Keratinocyte (primary cell): ENCODE measurements around the gene ASCL4. TPM values are rescaled to one million over a fixed set of nuclear protein-coding genes. Genes with fewer than 3 reads are reported as not detected.

ENCODE experiments used
- DNase-seq: peaks from one replicate; pipeline ENCODE4 v3.0.0-alpha.2; 2011; ENCODE audit warnings: low read depth, missing footprints, low spot score
- FAIRE-seq: peaks from 2 replicates; lab custom pipeline; 2011; peaks lifted over from hg19 to GRCh38; lab: Jason Lieb, UNC
- H2AFZ ChIP-seq: 2 replicates; pipeline ENCODE4 v1.6.0; 2012; ENCODE audit warnings: low read length, control low read depth, inconsistent platforms; ENCODE audit not compliant: control insufficient read depth
- H3K27ac ChIP-seq: 2 replicates; pipeline ENCODE4 v1.5.1; 2011; ENCODE audit warnings: low read length; ENCODE audit not compliant: control insufficient read depth, insufficient read depth
- H3K27me3 ChIP-seq: 3 replicates; pipeline ENCODE4 v1.6.0; 2011; ENCODE audit warnings: low read length; ENCODE audit not compliant: control insufficient read depth, insufficient read depth; ENCODE audit errors: extremely low read depth
- H3K36me3 ChIP-seq, 2 experiments: 2 replicates in 1 of 2; 3 replicates in 1 of 2; pipeline ENCODE4 v1.5.1; 2011; ENCODE audit warnings: low read length in 2 of 2, mild to moderate bottlenecking in 1 of 2; ENCODE audit not compliant: control insufficient read depth in 2 of 2, insufficient read depth in 2 of 2; ENCODE audit errors: extremely low read depth in 1 of 2
- H3K4me1 ChIP-seq: 3 replicates; pipeline ENCODE4 v1.5.1; 2011; ENCODE audit warnings: low read length; ENCODE audit not compliant: control insufficient read depth, insufficient read depth; ENCODE audit errors: extremely low read depth
- H3K4me2 ChIP-seq: 3 replicates; pipeline ENCODE4 v1.6.0; 2011; ENCODE audit warnings: low read depth, low read length; ENCODE audit not compliant: control insufficient read depth, insufficient read depth; ENCODE audit errors: extremely low read depth
- H3K4me3 ChIP-seq, 3 experiments: fragments of 200-600 bp in 1 of 3; sonication (generic) in 1 of 3; 2 replicates in 2 of 3; 3 replicates in 1 of 3; pipeline ENCODE4 v1.5.1; 2011 to 2016; ENCODE audit warnings: low read length in 3 of 3, mild to moderate bottlenecking in 3 of 3, control low read depth in 2 of 3, inconsistent platforms in 1 of 3, low read depth in 1 of 3, mixed read lengths in 1 of 3, mixed run types in 1 of 3, moderate library complexity in 1 of 3; ENCODE audit not compliant: control insufficient read depth in 2 of 3, insufficient read depth in 2 of 3; ENCODE audit errors: extremely low read depth in 1 of 3
- H3K79me2 ChIP-seq: 2 replicates; pipeline ENCODE4 v1.6.0; 2012; ENCODE audit warnings: low read length; ENCODE audit not compliant: control insufficient read depth, insufficient read depth
- H3K9ac ChIP-seq: 3 replicates; pipeline ENCODE4 v1.6.0; 2011; ENCODE audit warnings: low read length; ENCODE audit not compliant: control insufficient read depth, insufficient read depth; ENCODE audit errors: extremely low read depth
- H3K9me1 ChIP-seq: 3 replicates; pipeline ENCODE4 v1.6.0; 2011; ENCODE audit warnings: low read length; ENCODE audit not compliant: control insufficient read depth, insufficient read depth; ENCODE audit errors: extremely low read depth
- H3K9me3 ChIP-seq: 2 replicates; pipeline ENCODE4 v1.5.1; 2012; ENCODE audit warnings: low read depth, low read length; ENCODE audit not compliant: control insufficient read depth
- H4K20me1 ChIP-seq: 3 replicates; pipeline ENCODE4 v1.6.0; 2011; ENCODE audit warnings: low read length; ENCODE audit not compliant: control insufficient read depth, insufficient read depth; ENCODE audit errors: extremely low read depth
- CTCF ChIP-seq, 3 experiments: IDR thresholded peaks in 1 of 3; conservative IDR thresholded peaks in 1 of 3; optimal IDR thresholded peaks in 1 of 3; 2 replicates in 2 of 3; 3 replicates in 1 of 3; pipeline versions ENCODE3 to v1.5.1; 2011; ENCODE audit warnings: low read length in 3 of 3, mild to moderate bottlenecking in 3 of 3, moderate library complexity in 2 of 3, control low read depth in 1 of 3, inconsistent platforms in 1 of 3; ENCODE audit not compliant: insufficient read depth in 2 of 3; ENCODE audit errors: extremely low read depth in 1 of 3
- EZH2 ChIP-seq: IDR thresholded peaks from one replicate; pipeline ENCODE4 v1.6.1; 2012; ENCODE audit warnings: inconsistent platforms, mild to moderate bottlenecking, low read length, moderate library complexity
- dilution Hi-C: fragments of 300-500 bp; cut with MboI; formaldehyde crosslinking; loops from one replicate; pipeline ENCODE4 v1.7.0; 2020; ENCODE audit warnings: low sequenced_read_pairs; ENCODE audit not compliant: extremely low pct_ligation_motif_present
- polyA plus RNA-seq, 5 experiments: library from polyadenylated mRNA; depleted of rRNA in 3 of 5; stranded (reverse) in 3 of 5; stranded (forward) in 1 of 5; unstranded in 1 of 5; fragments of >200 nt; gene quantifications; 1 replicate in 1 of 5; 2 replicates in 3 of 5; 3 replicates in 1 of 5; pipeline versions ENCODE4 v1.2.1 to v1.2.3, GENCODE V29; 2011 to 2012; ENCODE audit warnings: missing spikeins in 2 of 5, low read depth in 1 of 5, low replicate concordance in 1 of 5

ASCL4 gene
- polyA plus RNA-seq, 1 donor (not counting 4 experiments of a cell fraction or from before 2014, with no cell fraction given) = not detected

- Histone ChIP-seq H3K4me1 (peaks cover 12% of the 10 kb centered on the region), H3K9me1 (no peaks in the 10 kb centered on the region), H3K4me2 (peak within 1 kb of the TSS; percentile 86), H3K27ac (peak within 1 kb of the TSS; percentile 89), H3K36me3 (peaks cover 11 to 17% of the 10 kb centered on the region in 2 experiments), H4K20me1 (no peaks in the 10 kb centered on the region), H3K79me2 (peaks cover 43% of the 10 kb centered on the region), H3K4me3 (peak within 1 kb of the TSS; percentile 80 to 97 (median 90)), H3K27me3 (no peaks in the 10 kb centered on the region), H2AFZ (peak within 1 kb of the TSS; percentile 98), H3K9ac (peak within 1 kb of the TSS; percentile 88), H3K9me3 (no peaks in the 10 kb centered on the region)
- FAIRE-seq (no peak), DNase-seq (peak; percentile 40)
- dilution Hi-C loops = no loop called here
- TF ChIP-seq CTCF (optimal IDR thresholded peaks at IDR 0.05 in 1 of 3, IDR thresholded peaks at IDR 0.05 in 1 of 3, conservative IDR thresholded peaks at IDR 0.05 in 1 of 3; ENCODE audit: extremely low read depth in 1 of 3, insufficient read depth in 2 of 3, low read length in 3 of 3) = peak in 2 of 3 experiments; percentile 29 to 71
- TF ChIP-seq EZH2 = no peak
Measured at GRCh38 chr12:107760809-107761501, 13.5 kb upstream of the ASCL4 start, which contains the start of gene PRDM4. Gene PRDM4 (minus strand): TSS chr12:107761137. CDS start chr12:107760515, 622 bp downstream.

GRCh38 chr12:107761502-107761904, 13.0 kb upstream of the ASCL4 start:
- Histone ChIP-seq H2AFZ (peak overlapping the region; percentile 98), H3K27ac (no peak overlapping the region), H3K4me3 (peak overlapping the region; percentile 47 to 80 (median 67)), H4K20me1 (no peaks in the 10 kb centered on the region), H3K4me2 (peak overlapping the region; percentile 65), H3K36me3 (peaks cover 6 to 12% of the 10 kb centered on the region in 2 experiments), H3K79me2 (peaks cover 39% of the 10 kb centered on the region), H3K4me1 (peaks cover 12% of the 10 kb centered on the region), H3K9ac (peak overlapping the region; percentile 65), H3K9me1 (no peaks in the 10 kb centered on the region), H3K27me3 (no peaks in the 10 kb centered on the region), H3K9me3 (no peaks in the 10 kb centered on the region)
- dilution Hi-C loops = no loop called here
- TF ChIP-seq CTCF (optimal IDR thresholded peaks at IDR 0.05 in 1 of 3, IDR thresholded peaks at IDR 0.05 in 1 of 3, conservative IDR thresholded peaks at IDR 0.05 in 1 of 3; ENCODE audit: extremely low read depth in 1 of 3, insufficient read depth in 2 of 3, low read length in 3 of 3) = no peak
- no peak for TF ChIP-seq EZH2
- no peak for FAIRE-seq
- no peak for DNase-seq
